IPS-18c (cell line): ENCODE measurements around the gene AKT2.

ENCODE experiments used
- H3K4me3 ChIP-seq: 2 replicates; pipeline ENCODE4 v1.7.0; 2013; ENCODE audit warnings: low read depth, mild to moderate bottlenecking, low read length, moderate library complexity; ENCODE audit not compliant: insufficient read depth
- H3K9me3 ChIP-seq: one replicate; pipeline ENCODE4 v1.6.1; 2013; ENCODE audit warnings: mild to moderate bottlenecking, low read length, moderate library complexity; ENCODE audit not compliant: control insufficient read depth, insufficient read depth

The AKT2 gene

GRCh38 chr19:40279761-40280607 is 5.2 kb downstream of the AKT2 start:
- H3K4me3 ChIP-seq = no peak overlapping the region
- H3K9me3 ChIP-seq = no peaks in the 10 kb centered on the region

GRCh38 chr19:40279120-40279551 is 6.0 kb downstream of the AKT2 start:
- Histone ChIP-seq H3K9me3 (no peaks in the 10 kb centered on the region), H3K4me3 (no peak overlapping the region)

GRCh38 chr19:40278361-40279035 is 6.6 kb downstream of the AKT2 start:
- Histone ChIP-seq H3K9me3 (no peaks in the 10 kb centered on the region), H3K4me3 (no peak overlapping the region)

- no peak overlapping the region for H3K4me3 ChIP-seq
- H3K9me3 ChIP-seq = no peaks in the 10 kb centered on the region
Measured at GRCh38 chr19:40277356-40278059, 7.6 kb downstream of the AKT2 start.

GRCh38 chr19:40274585-40275544 is 10.3 kb downstream of the AKT2 start:
- Histone ChIP-seq H3K4me3 (no peak overlapping the region), H3K9me3 (no peaks in the 10 kb centered on the region)

- no peak overlapping the region for H3K4me3 ChIP-seq
- H3K9me3 ChIP-seq = no peaks in the 10 kb centered on the region
Measured at GRCh38 chr19:40273469-40274360, 11.4 kb downstream of the AKT2 start.

GRCh38 chr19:40272261-40272660 is 12.9 kb downstream of the AKT2 start:
- H3K4me3 ChIP-seq = no peak overlapping the region
- no peaks in the 10 kb centered on the region for H3K9me3 ChIP-seq

GRCh38 chr19:40271706-40272105 is 13.4 kb downstream of the AKT2 start:
- Histone ChIP-seq H3K4me3 (no peak overlapping the region), H3K9me3 (no peaks in the 10 kb centered on the region)

GRCh38 chr19:40270362-40271089 is 14.6 kb downstream of the AKT2 start:
- H3K9me3 ChIP-seq = no peaks in the 10 kb centered on the region
- H3K4me3 ChIP-seq = no peak overlapping the region

- H3K4me3 ChIP-seq = no peak overlapping the region
- no peaks in the 10 kb centered on the region for H3K9me3 ChIP-seq
Measured at GRCh38 chr19:40269216-40269940, 15.8 kb downstream of the AKT2 start.

- Histone ChIP-seq H3K9me3 (no peaks in the 10 kb centered on the region), H3K4me3 (no peak overlapping the region)
Measured at GRCh38 chr19:40267601-40267997, 17.5 kb downstream of the AKT2 start.

GRCh38 chr19:40266912-40267600 is 18.1 kb downstream of the AKT2 start:
- Histone ChIP-seq H3K4me3 (no peak overlapping the region), H3K9me3 (no peaks in the 10 kb centered on the region)

GRCh38 chr19:40266119-40266518 is 19.0 kb downstream of the AKT2 start:
- H3K4me3 ChIP-seq = no peak overlapping the region
- no peaks in the 10 kb centered on the region for H3K9me3 ChIP-seq

GRCh38 chr19:40265763-40266099 is 19.4 kb downstream of the AKT2 start:
- no peaks in the 10 kb centered on the region for H3K9me3 ChIP-seq
- no peak overlapping the region for H3K4me3 ChIP-seq
